Heart left ventricle (tissue), 13 donors: ENCODE data around the gene RAB27B.

ENCODE experiments used
- POLR2A ChIP-seq, 2 donors: fragments of 450-650 bp; IDR thresholded peaks; one replicate each; pipeline ENCODE4 v1.6.1; 2017; ENCODE audit warnings: antibody characterized with exemption in 2 of 2, mild to moderate bottlenecking in 2 of 2, moderate library complexity in 2 of 2
- TF ChIP-seq, protein P1 (sequence below), 12 donors: fragments of 200-600 bp; sonication (generic) in 4 of 12; IDR thresholded peaks; one replicate each; pipeline versions ENCODE4 v1.5.0 to v1.8.0; 2018 to 2022; ENCODE audit warnings: antibody characterized with exemption in 12 of 12, mild to moderate bottlenecking in 5 of 12
- donor health status: ischemic (EF 13 %, LVEDD 7.1; RV severe dilation, severe dysfunction).
- donor health status: DM: no; HTN: yes; CAD: no.
- donor health status: DM: no; HTN: no; CAD: no.
- donor health status: ischemic (EF 25% LVEDD 6.9; RV normal size, moderate dysfunction).
- donor health status: ischemic (EF 25% LVEDD 5.7; RV mildly dilated, moderate dysfunction).
- donor health status: ischemic (EF 35%, LVEDD 5.7; RV mildly dilated, moderate dysfunction).
- donor health status: nonischemic (EF 11% LVEDD 7.7; RV severe dilation, severe dysfunction).
- donor health status: DM: yes; HTN: yes; CAD: no.
- donor health status: PGD.
- donor health status: ischemic (EF 29% LVEDD 5.4; RV normal size, mild dysfunction).
- donor health status: nonischemic (EF 23%, LVEDD 6.1; RV moderate dilation, normal function).

DNA sequence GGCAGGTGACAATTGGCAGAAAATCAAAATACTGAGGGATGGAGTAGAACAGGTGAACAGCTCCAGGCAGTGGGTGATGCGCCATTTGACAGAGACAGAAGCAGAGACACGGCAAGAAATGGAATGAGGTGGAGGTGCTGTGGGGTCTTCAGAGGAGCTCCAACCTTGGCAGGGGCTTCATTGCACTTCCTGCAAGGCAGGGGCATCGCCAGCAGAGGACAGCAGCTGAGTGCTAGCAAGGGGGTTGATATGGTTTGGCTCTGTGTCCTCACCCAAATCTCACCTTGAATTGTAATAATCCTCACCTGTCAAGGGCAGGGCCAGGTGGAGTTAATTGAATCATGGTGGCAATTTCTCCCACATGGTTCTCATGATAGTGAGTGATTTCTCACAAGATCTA lies 88.2 kb downstream of the RAB27B start:
- TF ChIP-seq, protein P1, sequence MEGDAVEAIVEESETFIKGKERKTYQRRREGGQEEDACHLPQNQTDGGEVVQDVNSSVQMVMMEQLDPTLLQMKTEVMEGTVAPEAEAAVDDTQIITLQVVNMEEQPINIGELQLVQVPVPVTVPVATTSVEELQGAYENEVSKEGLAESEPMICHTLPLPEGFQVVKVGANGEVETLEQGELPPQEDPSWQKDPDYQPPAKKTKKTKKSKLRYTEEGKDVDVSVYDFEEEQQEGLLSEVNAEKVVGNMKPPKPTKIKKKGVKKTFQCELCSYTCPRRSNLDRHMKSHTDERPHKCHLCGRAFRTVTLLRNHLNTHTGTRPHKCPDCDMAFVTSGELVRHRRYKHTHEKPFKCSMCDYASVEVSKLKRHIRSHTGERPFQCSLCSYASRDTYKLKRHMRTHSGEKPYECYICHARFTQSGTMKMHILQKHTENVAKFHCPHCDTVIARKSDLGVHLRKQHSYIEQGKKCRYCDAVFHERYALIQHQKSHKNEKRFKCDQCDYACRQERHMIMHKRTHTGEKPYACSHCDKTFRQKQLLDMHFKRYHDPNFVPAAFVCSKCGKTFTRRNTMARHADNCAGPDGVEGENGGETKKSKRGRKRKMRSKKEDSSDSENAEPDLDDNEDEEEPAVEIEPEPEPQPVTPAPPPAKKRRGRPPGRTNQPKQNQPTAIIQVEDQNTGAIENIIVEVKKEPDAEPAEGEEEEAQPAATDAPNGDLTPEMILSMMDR (IDR thresholded peaks at IDR 0.05) = no peak
- TF ChIP-seq POLR2A (IDR thresholded peaks at IDR 0.05) = no peak
